NCI-H446 (cell line): Measurements from ENCODE around the gene ZNF860.
"Not testable (repeated sequence)": the region's sequence is repeated elsewhere in the genome, so short reads cannot be mapped to it uniquely, and the experiment has no call there.

Source experiments
- DNase-seq, 2 experiments: peaks; one replicate each; lab custom pipeline; 2025; lab: John Stamatoyannopoulos, UW

ZNF860 gene

GRCh38 chr3:31997500-31997899, 15.9 kb downstream of the ZNF860 start:
- DNase-seq = no peak

GRCh38 chr3:31999907-32000439, 18.4 kb downstream of the ZNF860 start:
- DNase-seq = no peak

- DNase-seq = no peak
Observed at GRCh38 chr3:32000877-32001276, 19.3 kb downstream of the ZNF860 start.

- no peak for DNase-seq
Observed at GRCh38 chr3:32002561-32003368, 21.2 kb downstream of the ZNF860 start.

- DNase-seq = no peak
Observed at GRCh38 chr3:32003380-32003779, 21.8 kb downstream of the ZNF860 start.

- DNase-seq = no peak
Observed at GRCh38 chr3:32004113-32004765, 22.7 kb downstream of the ZNF860 start.

- DNase-seq = no peak
Observed at GRCh38 chr3:32009101-32009500, 27.6 kb downstream of the ZNF860 start.

- no peak for DNase-seq
Observed at GRCh38 chr3:32009957-32010356, 28.4 kb downstream of the ZNF860 start.

GRCh38 chr3:32010699-32011098, 29.1 kb downstream of the ZNF860 start:
- not testable (repeated sequence) for DNase-seq

- DNase-seq = not testable (repeated sequence)
Observed at GRCh38 chr3:32015638-32016037, 34.1 kb downstream of the ZNF860 start.

- DNase-seq = no peak
Observed at GRCh38 chr3:32017286-32017685, 35.7 kb downstream of the ZNF860 start.

GRCh38 chr3:32018757-32019564, 37.4 kb downstream of the ZNF860 start:
- DNase-seq = peak in 1 of 2 experiments; percentile 53

- no peak for DNase-seq
Observed at GRCh38 chr3:32021155-32021554, 39.6 kb downstream of the ZNF860 start.

GRCh38 chr3:32021748-32022147, 40.2 kb downstream of the ZNF860 start:
- DNase-seq = no peak

GRCh38 chr3:32022947-32023346, 41.4 kb downstream of the ZNF860 start:
- no peak for DNase-seq

- no peak for DNase-seq
Observed at GRCh38 chr3:32026593-32026992, 45.0 kb downstream of the ZNF860 start.

GRCh38 chr3:32037932-32038267, 56.4 kb downstream of the ZNF860 start:
- no peak for DNase-seq

GRCh38 chr3:32041316-32041715, 59.8 kb downstream of the ZNF860 start:
- no peak for DNase-seq
